Prostate gland (tissue), 2 donors: ENCODE data around the gene RNU2-1. TPM values are rescaled to one million over a fixed set of nuclear protein-coding genes. Genes with fewer than 3 reads are reported as not detected.
A peak's percentile ranks its signal among the peaks of the same experiment; 100 is the strongest.

Experiments used
- DNase-seq: peaks from one replicate; pipeline ENCODE4 v3.0.0-alpha.2; 2019; ENCODE audit warnings: low spot score
- H3K27ac ChIP-seq, 2 donors: fragments of 200-600 bp; sonication (generic); 2 replicates each; pipeline ENCODE4 v1.5.1; 2017 to 2019
- H3K27me3 ChIP-seq: fragments of 200-600 bp; sonication (generic); replicated peaks from 2 replicates; pipeline ENCODE4 v1.5.1; 2019; ENCODE audit not compliant: insufficient read depth
- H3K36me3 ChIP-seq, 2 donors: fragments of 200-600 bp; sonication (generic); 1 replicate in 1 of 2; 2 replicates in 1 of 2; pipeline versions ENCODE4 v1.5.1 to v1.8.1; 2017 to 2019
- H3K4me1 ChIP-seq: fragments of 200-600 bp; sonication (generic); replicated peaks from 2 replicates; pipeline ENCODE4 v1.5.1; 2019
- H3K4me3 ChIP-seq, 2 donors: fragments of 200-600 bp; sonication (generic); 2 replicates each; pipeline ENCODE4 v1.5.1; 2017 to 2019
- H3K9me3 ChIP-seq: fragments of 200-600 bp; sonication (generic); 2 replicates; pipeline ENCODE4 v1.5.1; 2017
- CTCF ChIP-seq, 4 experiments: fragments of 200-600 bp in 2 of 4; fragments of 450-650 bp in 2 of 4; sonication (generic) in 2 of 4; IDR thresholded peaks; 1 replicate in 3 of 4; 2 replicates in 1 of 4; pipeline ENCODE4 v1.5.1; 2016 to 2019; ENCODE audit warnings: antibody characterized with exemption in 4 of 4, mild to moderate bottlenecking in 2 of 4, moderate library complexity in 2 of 4
- POLR2A ChIP-seq: fragments of 450-650 bp; IDR thresholded peaks from one replicate; pipeline ENCODE4 v1.6.1; 2016; ENCODE audit warnings: antibody characterized with exemption, mild to moderate bottlenecking
- POLR2AphosphoS5 ChIP-seq: sonication (generic); formaldehyde crosslinking; IDR thresholded peaks from one replicate; pipeline ENCODE4 v1.6.1; 2017; ENCODE audit warnings: antibody characterized with exemption
- WGBS: methylation state at CpG from one replicate; pipeline ENCODE4 v1.1.5; 2018; 5-methylcytosine and 5-hydroxymethylcytosine counted together
- intact Hi-C: fragments of 100-400 bp; cut with DNase I; formaldehyde crosslinking; loops from one replicate; pipeline ENCODE4 v1.14.2; 2022
- total RNA-seq, 2 donors: library from RNA; depleted of rRNA; stranded (reverse); fragments of >200 nt; gene quantifications; one replicate each; pipeline ENCODE4 v1.1.0, GENCODE V29; 2016

Gene RNU2-1
- total RNA-seq, 2 donors from 2014 or later: not detected

GRCh38 chr17:43215341-43215740, 18.4 kb downstream of the RNU2-1 start:
- TF ChIP-seq CTCF (IDR thresholded peaks at IDR 0.05) (no peak), POLR2A (no peak), POLR2AphosphoS5 (no peak)
- no peaks in the 10 kb centered on the region for H3K9me3 ChIP-seq
- no peak overlapping the region for H3K27ac ChIP-seq
- H3K27me3 ChIP-seq: no peaks in the 10 kb centered on the region
- peaks cover 0 to 5% of the 10 kb centered on the region in 2 donors for H3K36me3 ChIP-seq
- DNase-seq: no peak
- 95% methylated on average over 3 of the region's 3 CpGs for WGBS
- intact Hi-C loops: loop anchor here (10.0 kb wide), 1 partner anchor 269 kb away; the partner anchor contains the start of gene DHX8
- no peak overlapping the region for H3K4me3 ChIP-seq
- H3K4me1 ChIP-seq: peaks cover 5% of the 10 kb centered on the region

- intact Hi-C loops: loop anchor here (5.0 to 10.0 kb wide), 2 partner anchors 41 to 271 kb away; partner anchors contain the start of genes DHX8 and NBR1
- no peaks in the 10 kb centered on the region for H3K9me3 ChIP-seq
- 87% methylated on average over 2 of the region's 2 CpGs for WGBS
- H3K4me3 ChIP-seq: no peak overlapping the region
- peaks cover 5% of the 10 kb centered on the region for H3K4me1 ChIP-seq
- no peaks in the 10 kb centered on the region for H3K27me3 ChIP-seq
- TF ChIP-seq CTCF (IDR thresholded peaks at IDR 0.05) (no peak), POLR2A (no peak), POLR2AphosphoS5 (no peak)
- H3K27ac ChIP-seq: peak overlapping the region; percentile 77 to 83
- peaks cover 0 to 5% of the 10 kb centered on the region in 2 donors for H3K36me3 ChIP-seq
- no peak for DNase-seq
Observed at GRCh38 chr17:43213545-43213944, 20.2 kb downstream of the RNU2-1 start.

GRCh38 chr17:43212641-43213490, 20.9 kb downstream of the RNU2-1 start:
- Histone ChIP-seq H3K27me3 (no peaks in the 10 kb centered on the region), H3K36me3 (peaks cover 0 to 5% of the 10 kb centered on the region in 2 donors), H3K4me3 (peak overlapping the region in 1 of 2 donors; percentile 40), H3K9me3 (no peaks in the 10 kb centered on the region), H3K4me1 (peaks cover 5% of the 10 kb centered on the region), H3K27ac (peak overlapping the region; percentile 77 to 83)
- DNase-seq: peak; percentile 47
- 44% methylated on average over 7 of the region's 7 CpGs for WGBS
- no peak for TF ChIP-seq CTCF (IDR thresholded peaks at IDR 0.05)
- TF ChIP-seq POLR2A: no peak
- TF ChIP-seq POLR2AphosphoS5: peak; percentile 8
- intact Hi-C loops: loop anchor here (5.0 to 10.0 kb wide), 2 partner anchors 41 to 272 kb away; partner anchors contain the start of genes DHX8 and NBR1

GRCh38 chr17:43211480-43212402, 22.0 kb downstream of the RNU2-1 start, which contains the start of gene TMEM106A:
TMEM106A (plus strand) TSS chr17:43211875; CDS start chr17:43213042, 1,167 bp downstream.
- Histone ChIP-seq H3K36me3 (peaks cover 0 to 5% of the 10 kb centered on the region in 2 donors), H3K4me1 (peaks cover 5% of the 10 kb centered on the region), H3K4me3 (peak within 1 kb of the TSS; percentile 40), H3K27ac (peak within 1 kb of the TSS; percentile 77 to 83), H3K27me3 (no peaks in the 10 kb centered on the region), H3K9me3 (no peaks in the 10 kb centered on the region)
- DNase-seq: peak; percentile 79
- TF ChIP-seq CTCF (IDR thresholded peaks at IDR 0.05): peak in 2 of 4 experiments; percentile 14 to 23
- peak; percentile 65 for TF ChIP-seq POLR2A
- peak; percentile 81 for TF ChIP-seq POLR2AphosphoS5
- WGBS: under 1% methylated on average over 54 of the region's 54 CpGs
- intact Hi-C loops: loop anchor here (5.0 to 10.0 kb wide), 2 partner anchors 39 to 273 kb away; partner anchors contain the start of genes DHX8 and NBR1
